DMS 273 treated with DMSO at 0.1 percent for 48 hours (cell line): ENCODE measurements around the gene ZDHHC1.
"Not testable (repeated sequence)": the region's sequence is repeated elsewhere in the genome, so short reads cannot be mapped to it uniquely, and the experiment has no call there.

Experiments used
- DNase-seq: peaks from one replicate; lab custom pipeline; 2025; lab: John Stamatoyannopoulos, UW

Gene ZDHHC1

GRCh38 chr16:67361038-67361437 lies 55.2 kb downstream of the ZDHHC1 start:
- DNase-seq = no peak

- DNase-seq = not testable (repeated sequence)
Measured at GRCh38 chr16:67359540-67360269, 56.6 kb downstream of the ZDHHC1 start.

- no peak for DNase-seq
Measured at GRCh38 chr16:67357561-67357960, 58.7 kb downstream of the ZDHHC1 start.

- DNase-seq = no peak
Measured at GRCh38 chr16:67356396-67356795, 59.9 kb downstream of the ZDHHC1 start.

GRCh38 chr16:67352463-67352862 lies 63.8 kb downstream of the ZDHHC1 start:
- not testable (repeated sequence) for DNase-seq

- DNase-seq = no peak
Measured at GRCh38 chr16:67350324-67350723, 66.0 kb downstream of the ZDHHC1 start.

GRCh38 chr16:67349172-67349571 lies 67.1 kb downstream of the ZDHHC1 start:
- peak; percentile 10 for DNase-seq

GRCh38 chr16:67346341-67346740 lies 69.9 kb downstream of the ZDHHC1 start:
- DNase-seq = no peak

- DNase-seq = no peak
Measured at GRCh38 chr16:67345401-67345800, 70.9 kb downstream of the ZDHHC1 start.
